Loucy (cell line): ENCODE results near the gene LYZL2.

Source experiments
- EZH2phosphoT487 ChIP-seq: fragments of 200-600 bp; IDR thresholded peaks from 2 replicates; pipeline ENCODE4 v1.6.1; 2018; ENCODE audit warnings: antibody characterized with exemption, mild to moderate bottlenecking, moderate library complexity, borderline replicate concordance
- TF ChIP-seq, protein P1 (sequence below): fragments of 200-600 bp; sonication (generic); conservative IDR thresholded peaks from 2 replicates; pipeline ENCODE4 v1.5.1; 2014; ENCODE audit warnings: mild to moderate bottlenecking, antibody characterized with exemption, low read length

DNA sequence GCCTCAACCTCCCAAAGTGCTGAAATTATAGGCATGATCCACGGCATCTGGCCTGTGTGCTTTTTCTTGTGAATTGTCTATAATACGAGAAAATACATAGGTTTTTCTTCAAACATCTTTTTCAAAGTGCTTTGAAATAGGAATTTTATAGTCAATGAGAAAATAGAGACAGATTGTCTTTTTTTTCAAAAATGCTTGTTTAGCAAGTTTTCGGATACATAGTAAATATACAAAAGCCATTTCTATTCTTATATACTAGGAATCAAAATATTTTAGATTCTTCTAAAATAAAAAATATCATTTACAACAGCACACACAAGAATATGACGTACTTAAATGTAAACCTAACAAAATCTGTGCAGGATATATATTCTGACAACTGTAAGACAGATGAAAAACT, 1.6 kb upstream of the LYZL2 start:
- TF ChIP-seq, protein P1, sequence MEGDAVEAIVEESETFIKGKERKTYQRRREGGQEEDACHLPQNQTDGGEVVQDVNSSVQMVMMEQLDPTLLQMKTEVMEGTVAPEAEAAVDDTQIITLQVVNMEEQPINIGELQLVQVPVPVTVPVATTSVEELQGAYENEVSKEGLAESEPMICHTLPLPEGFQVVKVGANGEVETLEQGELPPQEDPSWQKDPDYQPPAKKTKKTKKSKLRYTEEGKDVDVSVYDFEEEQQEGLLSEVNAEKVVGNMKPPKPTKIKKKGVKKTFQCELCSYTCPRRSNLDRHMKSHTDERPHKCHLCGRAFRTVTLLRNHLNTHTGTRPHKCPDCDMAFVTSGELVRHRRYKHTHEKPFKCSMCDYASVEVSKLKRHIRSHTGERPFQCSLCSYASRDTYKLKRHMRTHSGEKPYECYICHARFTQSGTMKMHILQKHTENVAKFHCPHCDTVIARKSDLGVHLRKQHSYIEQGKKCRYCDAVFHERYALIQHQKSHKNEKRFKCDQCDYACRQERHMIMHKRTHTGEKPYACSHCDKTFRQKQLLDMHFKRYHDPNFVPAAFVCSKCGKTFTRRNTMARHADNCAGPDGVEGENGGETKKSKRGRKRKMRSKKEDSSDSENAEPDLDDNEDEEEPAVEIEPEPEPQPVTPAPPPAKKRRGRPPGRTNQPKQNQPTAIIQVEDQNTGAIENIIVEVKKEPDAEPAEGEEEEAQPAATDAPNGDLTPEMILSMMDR, result no peak
- no peak for TF ChIP-seq EZH2phosphoT487
